ENCODE measurements around the gene JAM3. TPM values are rescaled to one million over a fixed set of nuclear protein-coding genes. Genes with fewer than 3 reads are reported as not detected.

The JAM3 gene
- total and polyA plus RNA-seq, 2 experiments from 2014 or later = 36.6 to 51.3 TPM

DNA sequence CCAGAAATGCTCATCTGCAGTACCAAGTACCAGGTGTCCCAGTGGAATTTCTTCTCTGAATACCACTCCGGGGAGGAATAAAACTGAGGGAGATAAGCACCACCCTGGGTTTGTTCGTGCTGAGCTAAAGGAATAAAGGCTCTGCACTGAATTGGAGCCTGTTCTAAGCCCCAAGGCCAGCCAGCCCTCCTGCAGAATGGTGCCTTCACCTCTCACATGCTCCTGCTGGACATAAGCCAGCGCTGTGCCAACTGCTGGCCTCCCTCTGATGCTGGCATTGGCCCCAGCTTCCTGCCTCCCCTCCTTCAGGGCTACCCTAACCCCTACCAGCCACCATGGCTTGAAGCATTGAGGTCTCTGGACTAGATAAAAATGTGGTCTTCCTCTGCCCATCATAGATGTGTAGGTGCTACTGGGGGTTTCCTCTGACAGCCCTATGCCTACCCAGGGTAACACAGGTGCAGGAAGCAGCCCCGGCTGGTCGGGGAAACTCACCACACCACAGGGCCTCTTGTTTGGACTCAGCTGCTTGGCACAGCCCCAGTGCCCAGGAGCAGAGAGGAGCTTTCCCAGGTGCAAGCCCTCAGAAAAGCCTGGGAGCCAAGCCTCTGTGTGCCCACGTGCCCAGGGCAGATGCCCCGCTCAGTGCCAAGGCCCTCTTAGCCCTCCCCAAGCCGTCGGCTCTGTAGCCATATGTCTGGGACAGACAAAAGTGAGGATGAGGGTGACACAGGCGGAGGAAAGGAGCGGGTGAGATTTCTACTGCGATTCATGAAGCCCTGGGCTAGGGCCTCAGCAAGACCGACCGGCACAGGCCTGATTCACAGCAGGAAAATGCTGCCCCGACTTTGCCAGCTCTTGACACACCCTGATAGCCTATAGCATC, 34.1 kb upstream of the JAM3 start:
- DNase-seq (ENCODE audit: low read depth in 1 of 2, low spot score in 1 of 2) = no peak
- no peak overlapping the region for H3K27ac ChIP-seq
- no peak overlapping the region for H3K4me3 ChIP-seq
- peaks cover 26% of the 10 kb centered on the region for H3K4me1 ChIP-seq (ENCODE audit: low read depth)
- no peaks in the 10 kb centered on the region for H3K9me3 ChIP-seq (ENCODE audit: low read depth)
- H3K27me3 ChIP-seq = peaks cover 2% of the 10 kb centered on the region
- no peaks in the 10 kb centered on the region for H3K36me3 ChIP-seq
- TF ChIP-seq, protein P1, sequence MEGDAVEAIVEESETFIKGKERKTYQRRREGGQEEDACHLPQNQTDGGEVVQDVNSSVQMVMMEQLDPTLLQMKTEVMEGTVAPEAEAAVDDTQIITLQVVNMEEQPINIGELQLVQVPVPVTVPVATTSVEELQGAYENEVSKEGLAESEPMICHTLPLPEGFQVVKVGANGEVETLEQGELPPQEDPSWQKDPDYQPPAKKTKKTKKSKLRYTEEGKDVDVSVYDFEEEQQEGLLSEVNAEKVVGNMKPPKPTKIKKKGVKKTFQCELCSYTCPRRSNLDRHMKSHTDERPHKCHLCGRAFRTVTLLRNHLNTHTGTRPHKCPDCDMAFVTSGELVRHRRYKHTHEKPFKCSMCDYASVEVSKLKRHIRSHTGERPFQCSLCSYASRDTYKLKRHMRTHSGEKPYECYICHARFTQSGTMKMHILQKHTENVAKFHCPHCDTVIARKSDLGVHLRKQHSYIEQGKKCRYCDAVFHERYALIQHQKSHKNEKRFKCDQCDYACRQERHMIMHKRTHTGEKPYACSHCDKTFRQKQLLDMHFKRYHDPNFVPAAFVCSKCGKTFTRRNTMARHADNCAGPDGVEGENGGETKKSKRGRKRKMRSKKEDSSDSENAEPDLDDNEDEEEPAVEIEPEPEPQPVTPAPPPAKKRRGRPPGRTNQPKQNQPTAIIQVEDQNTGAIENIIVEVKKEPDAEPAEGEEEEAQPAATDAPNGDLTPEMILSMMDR (IDR thresholded peaks at IDR 0.05; ENCODE audit: low read depth, low read length) = no peak

DNA sequence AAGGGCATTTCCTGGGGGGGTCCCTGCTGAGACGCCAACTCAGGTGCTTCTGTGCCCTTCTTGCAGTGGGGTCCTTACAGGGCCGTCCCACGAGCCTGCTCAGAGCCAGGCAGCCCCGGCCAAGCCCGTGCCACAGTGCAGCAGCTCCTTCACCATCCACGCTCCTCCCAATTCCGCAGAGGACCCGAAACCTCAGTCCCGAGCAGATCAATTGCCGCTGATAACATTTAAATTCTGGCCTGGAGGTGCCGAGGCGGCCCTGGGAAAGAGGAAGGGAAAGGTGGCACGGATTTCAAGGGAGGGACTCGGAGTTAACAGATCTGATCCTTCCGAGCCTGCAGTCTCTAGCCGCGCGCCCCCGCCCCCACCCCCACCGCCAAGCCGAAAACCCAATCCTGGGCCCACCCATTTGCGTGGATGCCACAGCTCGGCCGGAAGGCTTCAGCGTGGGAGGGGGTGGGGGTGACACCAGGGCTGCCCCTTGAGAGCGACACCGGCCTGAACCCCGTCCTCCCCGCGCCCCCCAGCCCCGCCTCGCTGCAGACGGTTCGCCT, 32.3 kb upstream of the JAM3 start:
- H3K27ac ChIP-seq = peak overlapping the region; percentile 63

DNA sequence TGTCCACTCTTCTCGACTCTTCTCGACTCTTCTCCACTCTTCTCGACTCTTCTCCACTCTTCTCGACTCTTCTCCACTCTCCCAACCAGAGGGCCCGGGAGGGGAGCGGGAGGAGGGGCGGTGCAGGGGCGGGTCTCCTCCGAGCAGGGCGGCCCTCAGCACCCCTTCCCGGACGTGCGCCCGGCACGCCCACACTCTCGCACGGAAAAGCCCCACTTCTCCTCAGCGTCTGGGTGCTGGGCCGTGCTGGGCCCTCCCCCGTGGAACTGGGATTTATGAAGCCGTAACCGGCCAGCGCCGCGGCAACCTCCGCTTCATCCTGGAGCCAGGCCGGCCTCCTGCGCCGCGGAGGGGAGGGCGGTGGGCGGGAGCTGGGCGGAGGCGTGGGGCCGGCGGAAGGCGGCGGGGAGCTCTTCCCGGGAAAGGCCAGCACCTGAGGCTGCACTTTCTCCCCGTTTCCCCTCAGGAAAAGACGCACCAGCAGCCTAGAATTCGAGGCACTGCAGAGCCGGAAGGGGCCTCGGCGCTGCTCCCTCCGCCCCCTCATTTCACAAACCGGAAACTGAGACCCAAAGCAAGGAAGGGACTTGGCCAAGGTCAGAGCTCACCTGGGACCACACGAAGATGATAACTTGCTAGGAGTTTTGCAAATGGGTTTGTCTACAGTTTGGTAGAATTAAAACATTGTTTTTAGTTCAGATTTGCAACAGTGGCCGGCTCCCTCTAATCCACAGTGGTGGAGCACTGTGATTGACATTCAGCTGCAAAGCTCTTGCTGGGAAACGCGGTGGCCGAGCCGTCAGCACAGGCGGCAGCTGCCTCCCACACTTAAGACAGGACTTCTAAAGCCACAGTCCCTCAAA, 31.6 kb upstream of the JAM3 start:
- DNase-seq (ENCODE audit: low read depth in 1 of 2, low spot score in 1 of 2) = peak; percentile 74 to 83
- peak overlapping the region; percentile 63 for H3K27ac ChIP-seq
- H3K4me3 ChIP-seq = peak overlapping the region; percentile 49
- TF ChIP-seq, protein P1 (IDR thresholded peaks at IDR 0.05; ENCODE audit: low read depth, low read length) = no peak
- no peaks in the 10 kb centered on the region for H3K36me3 ChIP-seq
- peaks cover 48% of the 10 kb centered on the region for H3K4me1 ChIP-seq (ENCODE audit: low read depth)
- H3K9me3 ChIP-seq (ENCODE audit: low read depth) = no peaks in the 10 kb centered on the region
- no peaks in the 10 kb centered on the region for H3K27me3 ChIP-seq

More for the DNA sequence above, 32.3 kb upstream of the JAM3 start:
- no peaks in the 10 kb centered on the region for H3K9me3 ChIP-seq (ENCODE audit: low read depth)
- H3K4me1 ChIP-seq (ENCODE audit: low read depth) = peaks cover 44% of the 10 kb centered on the region
- TF ChIP-seq, protein P1 (IDR thresholded peaks at IDR 0.05; ENCODE audit: low read depth, low read length) = no peak
- H3K36me3 ChIP-seq = no peaks in the 10 kb centered on the region
- H3K4me3 ChIP-seq = peak overlapping the region; percentile 49
- H3K27me3 ChIP-seq = no peaks in the 10 kb centered on the region
- no peak for DNase-seq (ENCODE audit: low read depth in 1 of 2, low spot score in 1 of 2)

DNA sequence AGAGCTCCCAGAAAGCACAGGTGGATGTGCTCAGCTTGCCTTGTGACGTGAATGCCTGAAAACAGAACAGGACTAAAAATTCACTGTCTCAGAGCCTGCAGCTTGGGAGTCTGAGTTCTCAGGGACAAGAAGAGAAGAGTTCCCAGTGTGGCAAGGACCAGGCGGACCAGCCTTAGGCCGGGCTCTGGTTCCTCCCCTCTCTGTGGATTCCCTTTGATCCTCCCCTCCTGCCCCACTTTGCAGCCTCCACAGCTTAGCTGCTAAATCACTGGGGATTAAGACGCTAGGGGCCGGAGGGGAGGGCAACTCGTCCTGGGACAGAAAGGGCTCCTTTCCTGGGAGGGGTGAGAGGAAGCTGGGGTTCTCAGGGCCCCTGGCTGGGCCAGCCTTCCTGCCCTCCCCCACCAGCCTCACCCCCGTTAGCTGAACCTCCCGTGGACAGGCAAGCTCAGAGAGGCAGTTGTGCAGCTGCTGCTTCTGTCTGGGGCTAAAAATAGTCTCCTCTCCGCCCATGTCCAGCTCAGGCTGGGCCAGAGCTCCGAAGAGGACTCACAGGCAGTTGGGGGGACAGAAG, 29.9 kb upstream of the JAM3 start:
- TF ChIP-seq, protein P1 (IDR thresholded peaks at IDR 0.05; ENCODE audit: low read depth, low read length) = no peak
- Histone ChIP-seq H3K27ac (no peak overlapping the region), H3K4me1 (ENCODE audit: low read depth) (peaks cover 48% of the 10 kb centered on the region), H3K9me3 (ENCODE audit: low read depth) (no peaks in the 10 kb centered on the region), H3K4me3 (no peak overlapping the region), H3K36me3 (no peaks in the 10 kb centered on the region), H3K27me3 (no peaks in the 10 kb centered on the region)
- DNase-seq (ENCODE audit: low read depth in 1 of 2, low spot score in 1 of 2) = peak in 1 of 2 donors; percentile 66

DNA sequence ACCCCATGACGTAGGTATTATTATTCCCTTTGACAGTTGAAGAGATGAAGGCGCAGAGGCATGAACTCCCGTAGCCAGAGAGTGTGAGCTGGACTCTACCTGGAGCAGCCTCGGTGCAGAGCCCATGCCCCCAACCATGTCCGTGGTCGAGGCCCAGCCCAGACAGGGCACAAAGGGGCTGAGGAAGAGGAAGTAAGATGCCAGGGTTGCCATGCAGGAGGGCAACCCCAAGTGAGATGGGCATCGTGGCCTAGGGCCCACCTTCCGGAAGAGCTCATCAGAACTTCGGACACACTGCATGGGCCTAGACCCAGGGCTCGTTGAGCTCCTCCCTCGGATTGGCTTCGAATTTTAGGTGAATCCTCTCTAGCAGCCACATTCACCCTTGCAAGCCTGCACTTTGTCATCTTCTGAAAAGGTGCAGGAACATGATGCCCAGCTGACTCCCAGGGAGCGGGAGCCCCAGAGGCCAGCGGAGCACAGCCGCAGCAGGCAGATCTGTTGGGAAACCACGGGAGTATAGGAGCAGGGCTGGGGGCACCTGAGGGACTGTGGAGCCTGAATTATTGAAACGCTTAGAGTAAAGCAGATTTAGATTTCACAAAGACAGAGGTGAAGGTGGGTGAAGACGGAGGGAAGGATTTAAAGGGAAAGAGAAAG, 29.0 kb upstream of the JAM3 start:
- H3K4me1 ChIP-seq (ENCODE audit: low read depth) = peaks cover 43% of the 10 kb centered on the region
- no peak overlapping the region for H3K4me3 ChIP-seq
- H3K9me3 ChIP-seq (ENCODE audit: low read depth) = no peaks in the 10 kb centered on the region
- TF ChIP-seq, protein P1 (IDR thresholded peaks at IDR 0.05; ENCODE audit: low read depth, low read length) = no peak
- H3K27me3 ChIP-seq = no peaks in the 10 kb centered on the region
- H3K27ac ChIP-seq = no peak overlapping the region
- H3K36me3 ChIP-seq = no peaks in the 10 kb centered on the region
- no peak for DNase-seq (ENCODE audit: low read depth in 1 of 2, low spot score in 1 of 2)

All from cardiac muscle cell (in vitro differentiated cells and primary cell).